ENCODE data around the gene HYAL2.
A peak's percentile ranks its signal among the peaks of the same experiment; 100 is the strongest.

HYAL2 gene

DNA sequence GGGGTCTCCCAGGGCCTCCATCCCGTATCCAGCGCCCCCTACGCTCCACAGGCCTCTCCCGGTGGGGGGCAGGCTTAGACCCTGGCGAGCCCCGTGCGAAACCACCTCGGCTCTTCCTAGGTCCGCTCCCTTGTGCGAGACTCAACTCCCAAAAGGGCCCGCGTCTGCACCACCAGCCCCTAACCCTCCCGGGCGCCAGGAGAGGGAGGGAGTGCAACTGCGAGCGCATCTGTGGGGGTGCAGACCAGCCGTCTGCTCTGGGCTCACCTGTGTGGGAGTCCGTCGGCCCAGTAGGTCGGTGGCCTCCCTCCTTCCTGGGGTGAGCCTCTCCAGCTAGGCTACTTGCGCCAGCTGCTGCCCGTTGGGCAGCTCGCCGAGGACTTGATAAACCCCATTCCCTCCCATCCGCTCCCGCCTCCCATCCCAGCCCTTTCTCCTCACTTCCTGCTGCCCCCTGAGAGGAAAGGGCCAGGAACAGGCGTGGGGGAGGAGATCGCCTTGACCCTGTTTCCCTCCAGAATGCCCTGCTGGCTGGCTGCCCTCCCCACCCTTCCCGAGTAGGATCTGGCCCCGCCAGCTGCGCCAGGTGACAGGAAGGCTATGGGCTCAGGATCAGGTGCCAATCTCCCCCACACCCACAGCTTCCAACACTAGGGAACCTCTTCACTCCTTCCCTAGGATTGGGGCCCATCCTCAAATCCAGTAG is at the start of gene HYAL2:
TSS of gene HYAL2 (minus strand) at position 360 of the 706 bp plus-strand sequence. CDS start 2,256 bp downstream, outside the sequence.
- no peak for DNase-seq (ENCODE audit: low read depth in 2 of 2)

DNA sequence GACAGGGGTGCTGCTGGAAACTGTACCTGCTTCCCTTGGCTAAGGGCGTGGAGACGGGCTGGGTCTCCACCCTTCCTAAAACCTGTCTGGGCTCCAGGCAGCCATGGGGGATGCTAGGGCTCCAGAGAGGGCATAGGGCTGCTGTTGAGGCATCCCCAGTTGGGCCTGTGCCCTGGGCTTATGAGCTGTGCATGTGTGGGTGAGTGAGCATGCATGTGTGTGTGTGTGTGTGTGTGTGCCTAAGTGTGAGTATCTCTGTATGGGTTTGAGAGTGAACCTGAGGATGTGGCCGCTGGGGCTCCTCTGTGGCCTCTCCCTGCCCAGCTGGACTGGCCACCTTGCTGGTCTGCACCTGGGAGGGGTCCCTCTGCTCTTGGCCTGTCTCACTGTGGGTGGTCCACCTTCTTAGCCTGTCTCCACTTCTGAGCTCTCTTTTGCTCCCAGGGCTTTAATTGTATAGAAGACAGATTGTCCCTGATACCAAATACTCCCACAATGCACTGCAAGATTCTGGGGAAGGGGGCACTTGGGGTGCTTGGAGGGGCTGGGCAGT is 48.7 kb upstream of the HYAL2 start:
- no peak for DNase-seq (ENCODE audit: low read depth in 2 of 2)

DNA sequence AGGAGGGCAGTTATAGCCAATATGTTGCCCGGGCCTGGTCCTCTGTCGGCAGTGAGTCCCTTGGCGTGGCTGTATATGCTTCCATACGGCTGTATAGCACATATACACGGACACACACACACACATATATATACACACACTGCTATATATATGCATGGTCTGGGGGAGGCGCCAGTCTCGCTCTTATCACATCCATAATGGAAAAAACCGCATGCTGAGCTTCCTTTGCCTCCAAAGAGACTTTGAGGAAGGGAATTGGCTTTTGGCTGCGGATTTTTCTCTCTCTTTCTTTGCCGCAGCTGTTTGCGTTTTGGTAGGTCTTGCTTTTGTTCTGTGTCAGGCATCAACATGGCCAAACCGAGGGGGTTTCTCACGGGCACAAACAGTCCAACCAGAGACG is 48.0 kb upstream of the HYAL2 start:
- no peak for DNase-seq (ENCODE audit: low read depth in 2 of 2)

DNA sequence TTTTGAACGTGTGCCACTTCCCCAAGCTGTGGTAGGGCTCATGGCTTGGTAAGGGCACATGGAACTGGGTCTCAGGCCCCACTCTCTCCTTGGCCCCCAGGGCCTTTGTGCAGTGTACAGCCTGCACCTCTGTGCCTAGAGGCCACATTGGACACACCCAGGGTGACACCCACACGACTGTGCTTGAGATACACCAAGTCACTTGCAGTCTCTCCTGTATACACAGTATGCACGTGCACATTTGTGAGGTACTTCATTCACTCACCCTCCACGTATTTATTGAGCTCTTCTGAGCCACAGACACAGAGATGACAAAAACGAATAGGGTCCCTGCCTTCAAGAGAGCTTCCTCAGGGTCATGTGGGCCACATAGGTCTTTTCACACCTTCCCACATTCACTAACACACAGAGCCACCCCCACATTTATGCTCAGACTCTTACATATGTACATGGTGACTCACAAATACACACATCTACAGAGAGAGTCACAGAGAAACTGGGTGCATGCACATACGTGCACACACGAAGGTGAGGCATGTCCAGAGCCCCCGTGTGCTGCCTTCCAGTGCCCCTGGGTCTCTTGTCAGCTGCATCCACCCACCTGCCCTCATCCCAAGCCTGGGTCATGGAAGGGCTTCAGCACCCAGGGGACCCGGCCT is 46.6 kb upstream of the HYAL2 start:
- no peak for DNase-seq (ENCODE audit: low read depth in 2 of 2)

GRCh38 chr3:50365842-50366220 is 43.3 kb upstream of the HYAL2 start:
- DNase-seq (ENCODE audit: low read depth in 2 of 2), result no peak

DNA sequence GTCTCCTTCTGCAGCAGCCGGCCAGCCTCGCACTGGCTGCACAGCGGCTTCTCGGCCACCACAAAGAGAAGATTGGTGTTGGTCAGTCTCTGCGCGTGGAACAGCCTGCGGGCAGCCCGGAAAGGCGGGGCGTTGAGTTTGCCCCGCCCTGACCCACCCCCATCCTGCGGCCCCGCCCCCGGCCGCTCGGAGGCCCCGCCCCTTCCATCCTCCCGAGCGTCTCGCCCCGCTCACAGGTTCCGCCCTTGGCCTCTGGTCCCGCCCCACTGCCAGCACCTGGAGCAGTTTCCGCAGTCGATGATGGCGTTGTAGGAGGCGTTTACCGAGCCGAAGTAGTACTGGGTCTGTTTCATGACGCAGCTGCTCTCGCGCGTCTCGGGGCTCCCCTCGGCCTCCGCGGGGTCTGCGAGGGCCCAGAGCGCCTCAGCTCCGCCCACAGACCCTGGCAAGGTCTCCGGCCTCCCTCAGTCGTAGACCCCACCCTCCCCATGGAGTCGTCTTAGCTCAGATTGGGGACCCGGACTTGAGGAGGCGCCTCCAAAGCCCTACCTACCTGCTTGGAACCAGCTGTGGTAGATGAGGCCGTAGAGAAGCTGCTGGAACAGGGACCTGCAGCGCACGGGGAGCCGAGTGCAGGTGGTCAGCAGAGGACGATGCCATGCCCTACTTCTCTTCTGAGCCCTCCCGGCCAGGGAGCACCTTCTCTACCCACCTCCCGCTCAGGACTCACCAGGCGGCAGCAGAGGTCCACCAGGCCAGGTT is 42.7 kb upstream of the HYAL2 start:
- DNase-seq (ENCODE audit: low read depth in 2 of 2), result peak; percentile 92 to 93

DNA sequence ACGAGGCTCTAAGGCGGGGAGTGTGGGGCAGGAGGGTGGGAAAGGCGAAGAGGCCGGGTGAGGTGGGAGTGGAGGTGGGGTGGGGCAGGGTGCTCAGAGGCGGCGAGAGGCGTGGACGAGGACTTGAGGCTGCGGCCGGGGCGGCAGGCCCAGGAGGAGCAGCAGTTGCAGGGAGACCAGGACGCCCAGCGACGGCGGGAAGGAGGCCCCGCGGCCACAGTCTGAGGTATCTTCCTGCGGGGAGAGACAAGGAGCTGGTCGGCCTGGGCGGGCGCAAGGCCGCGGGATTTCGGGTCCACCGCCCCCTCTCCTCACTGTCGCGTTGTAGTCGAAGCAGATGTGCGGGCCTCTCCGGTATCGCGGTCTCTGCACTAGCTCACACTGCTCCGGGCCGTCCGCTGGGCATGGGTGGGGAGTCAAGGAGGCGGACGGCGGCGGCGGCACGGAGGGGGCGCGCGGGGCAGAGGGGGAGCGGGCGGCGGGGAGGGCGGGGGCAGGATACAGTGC is 42.1 kb upstream of the HYAL2 start:
- DNase-seq (ENCODE audit: low read depth in 2 of 2), result no peak

GRCh38 chr3:50359760-50360110 is 37.2 kb upstream of the HYAL2 start:
- DNase-seq (ENCODE audit: low read depth in 2 of 2), result no peak

GRCh38 chr3:50358911-50359759 is 36.6 kb upstream of the HYAL2 start, which contains the start of gene TMEM115:
Gene TMEM115, minus strand, starts transcription at chr3:50359521. Its CDS starts 458 bp downstream, at chr3:50359063.
- DNase-seq (ENCODE audit: low read depth in 2 of 2), result peak; percentile 93 to 94

- DNase-seq (ENCODE audit: low read depth in 2 of 2), result no peak
Observed at GRCh38 chr3:50358355-50358910, 35.9 kb upstream of the HYAL2 start.

- DNase-seq (ENCODE audit: low read depth in 2 of 2), result no peak
Observed at GRCh38 chr3:50357481-50357880, 34.9 kb upstream of the HYAL2 start.

DNA sequence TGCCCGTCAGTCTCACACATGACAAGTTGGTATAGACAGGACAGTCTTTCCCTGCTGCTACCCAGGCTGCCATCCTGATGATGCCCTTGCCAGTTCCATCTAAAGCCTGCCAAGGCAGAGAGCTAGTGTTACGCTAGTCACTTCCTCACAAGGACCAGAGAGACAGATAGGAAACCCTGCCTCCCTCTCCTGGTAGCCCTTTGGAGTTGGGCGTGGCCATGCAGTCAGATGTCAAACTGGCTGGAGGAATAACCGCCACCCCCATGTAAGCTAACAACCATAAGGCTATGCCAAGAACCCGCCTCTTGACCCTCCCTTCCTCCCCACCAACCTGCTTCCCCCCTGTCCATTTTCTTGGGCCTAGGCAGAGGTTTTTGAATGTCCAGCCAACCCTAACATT is 34.0 kb upstream of the HYAL2 start:
- no peak for DNase-seq (ENCODE audit: low read depth in 2 of 2)

DNA sequence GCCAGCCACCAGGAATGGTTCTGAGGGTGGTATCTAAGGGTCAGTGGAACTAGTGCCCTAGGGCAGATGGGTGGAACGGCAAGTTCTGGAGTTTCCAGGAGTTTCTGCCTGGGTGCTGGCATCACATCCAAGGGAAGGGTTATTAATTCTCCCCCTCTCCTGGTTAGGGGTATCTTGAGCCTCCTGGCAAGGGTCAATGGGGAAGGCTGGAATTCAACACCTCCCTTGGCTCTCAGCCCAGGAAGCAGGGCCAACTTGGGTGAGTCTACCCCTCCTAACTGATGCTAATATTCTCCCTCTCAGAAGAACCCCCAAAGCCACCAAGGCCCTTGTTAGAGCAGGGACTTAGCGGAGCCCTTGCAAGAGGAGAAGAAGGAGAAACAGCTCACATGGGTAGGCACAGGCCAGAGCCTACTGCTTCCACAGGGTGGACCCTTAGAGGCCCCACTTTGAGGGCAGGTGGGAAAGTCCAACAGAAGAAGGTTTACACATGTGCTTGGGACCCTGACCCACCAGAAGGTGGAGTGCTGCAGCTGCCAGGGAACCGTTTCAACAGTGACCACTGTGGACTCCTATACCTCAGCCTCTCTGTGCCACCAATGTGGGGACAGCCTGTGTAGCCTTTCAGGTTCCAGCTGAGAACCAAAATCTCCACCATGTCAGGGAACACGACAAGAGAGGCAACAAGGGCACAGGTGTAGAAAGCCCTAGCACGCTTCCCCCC is 33.4 kb upstream of the HYAL2 start:
- no peak for DNase-seq (ENCODE audit: low read depth in 2 of 2)

DNA sequence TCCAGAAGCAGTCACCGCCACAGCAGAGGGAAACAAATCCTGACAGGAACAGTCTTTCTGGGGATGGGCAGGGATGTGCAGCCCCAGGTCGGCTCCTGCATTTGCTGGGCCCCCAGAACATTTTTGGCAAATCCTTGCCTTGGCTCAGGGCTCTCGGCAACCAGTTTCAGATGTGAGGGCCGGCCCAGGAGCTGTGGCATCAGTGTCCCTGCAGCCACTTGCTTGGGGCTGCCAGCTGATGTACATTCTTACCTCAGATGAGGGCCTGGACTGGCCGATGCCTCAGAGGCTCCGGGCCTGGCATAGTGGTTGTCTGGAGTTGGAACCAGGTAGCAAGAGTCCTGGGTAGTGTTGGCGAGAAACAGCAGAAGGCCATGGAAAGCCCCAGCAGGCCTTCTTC is 32.3 kb upstream of the HYAL2 start:
- DNase-seq (ENCODE audit: low read depth in 2 of 2), result no peak

- no peak for DNase-seq (ENCODE audit: low read depth in 2 of 2)
Observed at GRCh38 chr3:50354186-50354764, 31.7 kb upstream of the HYAL2 start.

GRCh38 chr3:50353245-50354004 is 30.9 kb upstream of the HYAL2 start:
- DNase-seq (ENCODE audit: low read depth in 2 of 2), result no peak

DNA sequence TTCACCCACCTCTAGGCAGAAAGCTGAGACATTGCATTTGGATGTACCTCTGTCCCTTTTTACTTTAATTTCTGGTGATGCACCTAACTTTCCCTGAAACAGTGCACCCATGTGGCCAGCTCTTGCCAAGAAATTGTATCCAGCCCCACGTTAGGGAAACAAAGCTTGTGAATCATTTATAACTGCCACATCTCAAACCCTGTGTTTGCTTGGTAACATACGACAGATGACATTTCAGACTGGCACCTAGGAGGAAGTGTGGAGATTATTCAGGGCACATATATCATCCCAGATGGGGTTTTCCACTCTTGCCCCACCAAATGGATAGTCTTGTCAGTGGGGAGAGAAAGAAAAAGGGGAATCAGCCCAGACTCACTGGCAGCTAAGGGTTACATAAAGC is 30.2 kb upstream of the HYAL2 start:
- DNase-seq (ENCODE audit: low read depth in 2 of 2), result no peak

DNA sequence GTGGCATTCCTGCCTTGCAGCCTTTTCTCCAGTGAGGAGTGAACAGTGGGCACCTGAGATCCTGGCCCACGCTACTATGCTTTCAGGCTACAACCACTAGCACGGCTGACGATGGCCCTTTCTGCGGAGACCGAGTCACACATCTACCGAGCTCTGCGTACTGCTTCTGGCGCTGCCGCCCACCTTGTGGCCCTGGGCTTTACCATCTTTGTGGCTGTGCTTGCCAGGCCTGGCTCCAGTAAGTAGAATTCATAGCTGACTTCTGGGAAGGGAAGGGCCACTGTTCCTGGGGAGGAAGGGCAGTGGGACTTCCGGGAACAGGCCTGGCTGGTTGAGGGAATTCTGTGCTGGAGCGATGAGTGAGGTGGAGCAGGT is 28.8 kb upstream of the HYAL2 start:
- DNase-seq (ENCODE audit: low read depth in 2 of 2), result no peak
